ENCODE data around the gene CHD9. TPM values are rescaled to one million over a fixed set of nuclear protein-coding genes. Genes with fewer than 3 reads are reported as not detected.

CHD9 gene
- total RNA-seq, 6 experiments from 2014 or later: 19.8 to 44.3 (median 30.2) TPM

DNA sequence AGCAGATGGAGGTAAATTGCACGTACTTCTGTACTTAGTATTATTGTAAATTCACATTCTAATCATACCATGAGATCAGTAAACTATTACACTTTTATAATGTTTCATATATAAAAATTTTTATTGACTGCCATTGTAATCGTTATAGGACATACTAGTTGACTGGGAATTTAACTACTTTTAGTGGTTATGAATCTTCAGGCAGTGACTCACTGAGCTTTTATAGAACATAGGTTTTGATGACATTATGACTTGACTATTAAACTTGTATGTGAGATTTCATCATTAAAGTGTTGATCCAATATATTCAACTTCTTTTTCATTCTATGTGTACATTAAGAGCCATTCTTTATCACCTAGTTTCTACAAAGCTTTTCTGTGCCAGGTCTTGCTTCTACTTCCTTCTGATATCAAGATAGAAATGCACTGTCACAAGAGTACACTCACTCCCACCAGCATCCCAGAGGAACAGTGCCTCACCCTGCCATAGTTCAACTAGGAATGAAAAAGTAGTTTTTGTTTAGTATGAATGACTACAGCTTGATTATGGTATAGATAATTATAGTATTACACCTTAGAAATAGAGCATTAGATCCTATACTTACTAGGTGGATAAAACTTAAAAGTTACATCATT lies 237.1 kb downstream of the CHD9 start:
- ATAC-seq (no peak), DNase-seq (no peak)
- 96% methylated on average over 2 of the region's 2 CpGs for WGBS (ENCODE audit: insufficient coverage, low coverage, low lambda C conversion rate, missing lambda C conversion rate)
- intact Hi-C loops (cut with DNase I): no loop called here
- peaks cover 0 to 81% (median 31%) of the 10 kb centered on the region in 4 donors for H3K36me3 ChIP-seq
- no peaks in the 10 kb centered on the region for H3K9me3 ChIP-seq
- no peak for TF ChIP-seq POLR2A (IDR thresholded peaks at IDR 0.05)
- TF ChIP-seq, protein P1, sequence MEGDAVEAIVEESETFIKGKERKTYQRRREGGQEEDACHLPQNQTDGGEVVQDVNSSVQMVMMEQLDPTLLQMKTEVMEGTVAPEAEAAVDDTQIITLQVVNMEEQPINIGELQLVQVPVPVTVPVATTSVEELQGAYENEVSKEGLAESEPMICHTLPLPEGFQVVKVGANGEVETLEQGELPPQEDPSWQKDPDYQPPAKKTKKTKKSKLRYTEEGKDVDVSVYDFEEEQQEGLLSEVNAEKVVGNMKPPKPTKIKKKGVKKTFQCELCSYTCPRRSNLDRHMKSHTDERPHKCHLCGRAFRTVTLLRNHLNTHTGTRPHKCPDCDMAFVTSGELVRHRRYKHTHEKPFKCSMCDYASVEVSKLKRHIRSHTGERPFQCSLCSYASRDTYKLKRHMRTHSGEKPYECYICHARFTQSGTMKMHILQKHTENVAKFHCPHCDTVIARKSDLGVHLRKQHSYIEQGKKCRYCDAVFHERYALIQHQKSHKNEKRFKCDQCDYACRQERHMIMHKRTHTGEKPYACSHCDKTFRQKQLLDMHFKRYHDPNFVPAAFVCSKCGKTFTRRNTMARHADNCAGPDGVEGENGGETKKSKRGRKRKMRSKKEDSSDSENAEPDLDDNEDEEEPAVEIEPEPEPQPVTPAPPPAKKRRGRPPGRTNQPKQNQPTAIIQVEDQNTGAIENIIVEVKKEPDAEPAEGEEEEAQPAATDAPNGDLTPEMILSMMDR (IDR thresholded peaks at IDR 0.05): no peak
- H3K4me3 ChIP-seq: no peak overlapping the region
- H3K27ac ChIP-seq: no peak overlapping the region
- H3K27me3 ChIP-seq: no peaks in the 10 kb centered on the region
- no peaks in the 10 kb centered on the region for H3K4me1 ChIP-seq

DNA sequence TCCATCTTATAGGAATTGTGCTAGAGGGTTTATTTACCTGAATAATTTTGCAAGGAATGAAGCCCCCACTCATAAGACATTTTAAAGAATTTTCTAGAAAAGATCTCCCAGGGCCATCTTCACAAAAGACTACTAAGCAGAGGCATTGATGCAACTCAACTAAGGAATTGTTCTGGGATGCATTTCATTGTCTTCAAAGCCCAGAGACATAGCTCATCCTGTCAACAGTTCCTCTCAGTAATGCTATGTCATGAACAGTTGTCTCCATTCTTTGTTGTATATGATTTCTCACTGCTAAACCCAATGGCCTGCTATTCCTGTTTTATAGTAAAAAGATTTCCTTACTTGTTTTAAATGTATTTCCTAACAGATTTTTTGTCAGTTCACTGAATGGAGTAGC lies 242.7 kb downstream of the CHD9 start:
- no peak for ATAC-seq
- no peak overlapping the region for H3K27ac ChIP-seq
- DNase-seq: no peak
- TF ChIP-seq, protein P1 (IDR thresholded peaks at IDR 0.05): no peak
- no peak for TF ChIP-seq POLR2A (IDR thresholded peaks at IDR 0.05)
- no peak overlapping the region for H3K4me3 ChIP-seq
- no peaks in the 10 kb centered on the region for H3K4me1 ChIP-seq
- H3K9me3 ChIP-seq: no peaks in the 10 kb centered on the region
- H3K36me3 ChIP-seq: peaks cover 0 to 66% (median 18%) of the 10 kb centered on the region in 4 donors
- intact Hi-C loops (cut with DNase I): no loop called here
- no peaks in the 10 kb centered on the region for H3K27me3 ChIP-seq

DNA sequence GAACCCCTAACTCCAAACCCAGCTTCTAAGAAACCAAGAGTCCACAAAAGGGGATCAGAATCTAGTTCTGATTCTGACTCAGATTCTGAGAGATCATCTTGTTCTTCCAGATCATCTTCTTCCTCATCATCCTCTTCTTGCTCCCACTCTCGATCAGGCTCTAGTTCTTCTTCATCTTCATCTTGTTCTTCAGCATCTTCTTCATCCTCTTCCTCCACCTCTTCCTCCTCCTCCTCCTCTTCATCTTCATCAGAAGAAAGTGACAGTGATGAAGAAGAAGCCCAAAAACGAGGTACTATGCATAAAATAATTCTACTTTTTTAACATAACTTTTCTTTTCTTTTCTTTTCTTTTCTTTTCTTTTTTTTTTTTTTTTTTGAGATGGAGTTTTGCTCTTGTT lies 249.5 kb downstream of the CHD9 start:
- WGBS (ENCODE audit: insufficient coverage, low coverage, low lambda C conversion rate, missing lambda C conversion rate): 86% methylated on average over 2 of the region's 2 CpGs
- H3K36me3 ChIP-seq: peaks cover 0 to 67% (median 32%) of the 10 kb centered on the region in 4 donors
- no peak overlapping the region for H3K4me3 ChIP-seq
- no peak overlapping the region for H3K27ac ChIP-seq
- no peaks in the 10 kb centered on the region for H3K4me1 ChIP-seq
- intact Hi-C loops (cut with DNase I): no loop called here
- H3K27me3 ChIP-seq: no peaks in the 10 kb centered on the region
- DNase-seq (no peak), ATAC-seq (no peak)
- TF ChIP-seq, protein P1 (IDR thresholded peaks at IDR 0.05): no peak
- no peak for TF ChIP-seq POLR2A (IDR thresholded peaks at IDR 0.05)
- H3K9me3 ChIP-seq: no peaks in the 10 kb centered on the region

DNA sequence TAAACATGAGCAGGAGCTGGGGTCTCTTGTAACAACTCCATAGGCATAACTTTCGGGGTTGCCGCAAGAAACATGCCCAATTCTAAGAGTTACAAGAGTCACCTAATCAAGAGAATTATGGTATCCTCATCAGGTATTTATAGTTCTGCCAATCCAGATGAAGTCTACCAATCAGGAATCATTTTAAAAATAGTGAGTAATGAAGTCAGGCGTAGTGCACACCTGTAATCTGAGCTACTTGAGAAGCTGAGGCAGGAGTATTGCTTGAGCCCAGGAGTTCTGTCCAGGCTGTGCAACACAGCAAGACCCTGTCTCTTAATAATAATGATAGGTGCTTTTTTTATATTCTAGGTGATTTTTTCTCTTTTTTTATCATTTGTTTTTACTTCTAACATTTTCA lies 251.0 kb downstream of the CHD9 start:
- no peak overlapping the region for H3K27ac ChIP-seq
- WGBS (ENCODE audit: insufficient coverage, low coverage, low lambda C conversion rate, missing lambda C conversion rate): 100% methylated on average over 2 of the region's 3 CpGs
- no peak for TF ChIP-seq POLR2A (IDR thresholded peaks at IDR 0.05)
- TF ChIP-seq, protein P1 (IDR thresholded peaks at IDR 0.05): no peak
- no peaks in the 10 kb centered on the region for H3K9me3 ChIP-seq
- H3K36me3 ChIP-seq: peaks cover 0 to 70% (median 34%) of the 10 kb centered on the region in 4 donors
- no peak overlapping the region for H3K4me3 ChIP-seq
- H3K4me1 ChIP-seq: no peaks in the 10 kb centered on the region
- DNase-seq (no peak), ATAC-seq (no peak)
- H3K27me3 ChIP-seq: no peaks in the 10 kb centered on the region
- intact Hi-C loops (cut with DNase I): no loop called here

- Histone ChIP-seq H3K36me3 (peaks cover 0 to 77% (median 33%) of the 10 kb centered on the region in 4 donors), H3K27ac (no peak overlapping the region), H3K4me3 (no peak overlapping the region), H3K4me1 (no peaks in the 10 kb centered on the region), H3K27me3 (no peaks in the 10 kb centered on the region), H3K9me3 (no peaks in the 10 kb centered on the region)
- TF ChIP-seq POLR2A (IDR thresholded peaks at IDR 0.05): no peak
- intact Hi-C loops (cut with DNase I): no loop called here
- 88% methylated on average over 3 of the region's 3 CpGs for WGBS (ENCODE audit: insufficient coverage, low coverage, low lambda C conversion rate, missing lambda C conversion rate)
- no peak for ATAC-seq
- no peak for DNase-seq
These were observed 254.7 kb downstream of the CHD9 start for GRCh38 chr16:53309457-53309856.
